GM19467 (cell line): ENCODE results near the gene SLC28A1.
"Not testable (repeated sequence)": the region's sequence is repeated elsewhere in the genome, so short reads cannot be mapped to it uniquely, and the experiment has no call there.

ENCODE experiments used
- ATAC-seq: cut with Tn5 transposase; IDR thresholded peaks from one replicate; pipeline ENCODE4 v1.9.1; 2021; ENCODE audit warnings: mild to moderate bottlenecking, moderate library complexity; ENCODE audit not compliant: unreplicated experiment

Gene SLC28A1

DNA sequence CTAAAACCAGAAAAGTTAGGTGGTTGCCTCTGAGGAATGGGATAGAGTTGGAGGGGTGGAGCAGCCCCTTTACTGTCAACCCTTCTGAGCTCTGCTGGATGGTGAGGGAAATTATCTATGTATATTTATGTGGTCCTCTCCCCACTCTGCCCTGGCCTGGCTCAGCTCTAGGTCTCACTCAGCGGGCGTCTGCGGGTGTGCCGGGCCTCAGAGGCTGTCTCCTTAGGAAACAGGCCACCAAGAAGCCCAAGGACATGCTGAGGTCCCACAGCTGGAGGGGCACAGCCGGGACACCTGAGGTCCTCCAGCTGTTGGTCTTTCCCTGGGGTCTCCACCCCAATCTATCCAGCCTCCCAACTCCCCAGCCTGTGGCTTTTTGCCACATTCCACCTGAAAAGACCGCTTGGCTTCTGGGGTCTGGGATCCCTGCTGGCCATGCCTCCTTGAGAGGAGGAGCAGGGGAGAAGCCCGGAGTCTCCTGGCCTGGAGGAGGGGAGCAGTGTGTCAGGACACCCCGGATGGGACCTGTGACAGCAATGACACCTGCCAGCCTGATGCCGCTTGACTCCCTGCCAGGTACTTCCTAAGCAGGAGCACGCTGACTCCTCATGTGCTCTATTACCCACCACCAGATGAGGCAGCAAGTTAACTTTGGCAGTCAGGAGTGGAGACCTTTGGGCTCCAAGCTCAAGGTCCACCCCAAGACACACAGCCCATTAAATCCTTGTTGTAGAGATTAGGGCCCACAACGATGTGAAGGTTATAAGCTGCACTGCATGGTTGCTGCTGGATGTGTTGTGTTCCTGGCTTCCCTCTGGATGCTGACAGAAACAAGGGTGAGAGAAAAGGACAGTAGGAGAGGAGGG is at the start of gene SLC28A1:
TSS of gene SLC28A1 (plus strand) at position 747 of the 866 bp plus-strand sequence. CDS start 3,099 bp downstream, outside the sequence.
- no peak for ATAC-seq

- no peak for ATAC-seq
Measured at GRCh38 chr15:84834969-84835368, 49.5 kb upstream of the SLC28A1 start.

- ATAC-seq, result no peak
Measured at GRCh38 chr15:84835661-84836337, 48.7 kb upstream of the SLC28A1 start.

- ATAC-seq, result no peak
Measured at GRCh38 chr15:84836844-84837243, 47.6 kb upstream of the SLC28A1 start.

DNA sequence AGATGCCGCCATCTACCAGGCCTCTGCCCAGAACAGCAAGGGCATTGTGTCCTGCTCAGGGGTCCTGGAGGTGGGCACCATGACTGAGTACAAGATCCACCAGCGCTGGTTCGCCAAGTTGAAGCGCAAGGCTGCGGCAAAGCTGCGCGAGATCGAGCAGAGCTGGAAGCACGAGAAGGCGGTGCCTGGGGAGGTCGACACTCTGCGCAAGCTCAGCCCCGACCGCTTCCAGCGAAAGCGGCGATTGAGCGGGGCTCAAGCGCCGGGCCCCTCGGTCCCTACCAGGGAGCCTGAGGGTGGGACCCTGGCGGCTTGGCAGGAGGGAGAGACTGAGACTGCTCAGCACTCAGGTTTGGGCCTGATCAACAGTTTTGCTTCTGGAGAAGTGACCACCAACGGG is 44.7 kb upstream of the SLC28A1 start:
- ATAC-seq, result no peak

DNA sequence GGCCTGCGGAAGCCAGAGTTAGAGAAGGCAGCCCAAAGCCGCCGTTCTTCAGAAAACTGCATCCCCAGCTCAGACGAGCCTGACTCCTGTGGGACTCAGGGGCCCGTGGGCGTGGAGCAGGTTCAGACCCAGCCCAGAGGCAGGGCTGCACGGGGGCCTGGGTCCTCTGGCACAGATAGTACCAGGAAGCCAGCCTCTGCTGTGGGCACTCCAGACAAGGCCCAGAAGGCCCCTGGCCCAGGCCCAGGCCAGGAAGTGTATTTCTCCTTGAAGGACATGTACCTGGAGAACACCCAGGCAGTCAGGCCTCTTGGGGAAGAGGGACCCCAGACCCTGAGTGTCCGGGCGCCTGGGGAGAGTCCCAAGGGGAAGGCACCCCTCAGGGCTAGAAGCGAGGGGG is 44.2 kb upstream of the SLC28A1 start:
- ATAC-seq, result no peak

DNA sequence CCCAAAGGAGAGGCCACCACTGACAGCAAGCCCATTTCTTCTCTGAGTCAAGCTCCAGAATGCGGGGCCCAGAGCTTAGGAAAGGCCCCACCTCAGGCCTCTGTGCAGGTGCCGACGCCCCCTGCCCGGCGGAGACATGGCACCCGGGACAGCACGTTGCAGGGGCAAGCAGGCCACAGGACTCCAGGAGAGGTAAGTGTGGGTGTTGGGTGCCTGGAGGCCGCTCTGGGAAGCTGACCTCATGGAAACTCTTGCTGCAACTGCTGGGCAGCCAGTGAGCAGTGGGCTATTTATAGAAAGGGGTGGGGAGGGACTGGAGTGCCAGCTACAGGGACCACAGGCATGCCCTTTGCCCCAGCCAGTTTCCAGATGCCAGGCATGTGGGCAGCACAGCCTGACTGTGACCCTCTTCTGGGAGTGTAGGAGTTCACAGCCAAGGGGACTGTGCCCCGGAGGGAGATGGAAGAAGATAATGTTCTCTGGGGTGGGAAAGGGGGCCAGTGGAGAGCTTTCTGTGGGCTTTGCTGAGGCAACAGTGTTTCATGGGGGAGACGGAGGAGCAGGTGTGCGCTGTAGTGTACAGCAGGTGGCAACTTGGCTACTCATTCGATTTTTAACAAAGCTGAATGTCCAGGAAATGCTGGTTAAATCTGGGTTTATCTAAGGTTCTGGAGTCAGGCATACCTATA is 43.6 kb upstream of the SLC28A1 start:
- ATAC-seq, result no peak

DNA sequence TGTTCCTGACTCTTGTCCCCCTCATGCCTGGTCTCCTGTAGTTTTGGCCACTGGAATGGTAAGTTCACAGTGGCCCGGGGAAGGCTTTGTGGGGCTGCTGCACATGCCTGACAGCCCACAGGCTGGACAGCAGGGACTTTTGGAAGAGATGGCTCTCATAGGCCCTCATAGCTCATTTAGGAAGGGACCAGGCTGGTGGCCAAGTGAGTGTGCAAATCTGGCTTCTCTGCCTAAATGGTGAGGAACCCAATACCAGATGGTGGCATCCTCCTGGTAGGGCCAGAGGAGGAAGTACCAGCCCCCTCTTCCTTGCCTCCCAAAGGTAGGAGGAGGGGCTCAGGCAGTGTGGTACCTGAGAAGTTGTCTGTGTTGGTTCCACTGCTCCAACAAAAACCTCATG is 41.7 kb upstream of the SLC28A1 start:
- no peak for ATAC-seq

- ATAC-seq, result no peak
Measured at GRCh38 chr15:84844964-84845363, 39.5 kb upstream of the SLC28A1 start.

DNA sequence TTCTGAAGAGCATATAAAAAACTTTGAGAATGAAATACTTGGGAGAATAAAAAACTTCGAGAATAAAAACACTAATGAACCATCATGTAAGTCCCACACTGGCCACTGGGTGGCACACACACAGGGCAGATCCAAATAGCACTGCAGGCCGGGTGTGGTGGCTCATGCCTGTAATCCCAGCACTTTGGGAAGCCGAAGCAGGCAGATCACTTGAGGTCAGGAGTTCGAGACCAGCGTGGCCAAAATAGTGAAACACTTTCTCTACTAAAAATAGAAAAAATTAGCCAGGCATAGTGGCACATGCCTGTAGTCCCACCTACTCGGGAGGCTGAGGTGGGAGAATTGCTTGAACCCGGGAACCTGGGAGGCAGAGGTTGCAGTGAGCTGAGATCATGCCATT is 38.8 kb upstream of the SLC28A1 start:
- ATAC-seq, result not testable (repeated sequence)

- ATAC-seq, result no peak
Measured at GRCh38 chr15:84846269-84846668, 38.2 kb upstream of the SLC28A1 start.

- no peak for ATAC-seq
Measured at GRCh38 chr15:84847382-84847781, 37.1 kb upstream of the SLC28A1 start.

DNA sequence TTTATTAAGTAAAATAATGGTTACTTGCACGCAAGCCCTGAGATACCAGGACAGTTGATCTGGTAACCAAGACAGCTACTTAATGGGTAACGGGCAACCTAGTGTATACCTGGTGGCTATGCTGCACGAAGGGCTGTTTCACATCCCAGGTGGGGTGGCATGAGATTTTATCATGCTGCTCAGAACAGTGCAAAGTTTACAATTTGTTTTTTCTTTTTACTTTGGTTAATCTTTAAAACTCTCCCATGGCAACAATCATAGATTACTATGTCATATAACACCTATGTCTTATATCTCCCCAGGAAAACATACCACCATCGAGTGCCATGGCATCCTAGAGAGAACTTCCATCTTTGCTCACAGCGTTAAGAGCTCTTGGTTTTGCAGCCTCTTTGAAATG is 32.2 kb upstream of the SLC28A1 start:
- ATAC-seq, result no peak

GRCh38 chr15:84855136-84855535 is 29.3 kb upstream of the SLC28A1 start:
- ATAC-seq, result no peak

DNA sequence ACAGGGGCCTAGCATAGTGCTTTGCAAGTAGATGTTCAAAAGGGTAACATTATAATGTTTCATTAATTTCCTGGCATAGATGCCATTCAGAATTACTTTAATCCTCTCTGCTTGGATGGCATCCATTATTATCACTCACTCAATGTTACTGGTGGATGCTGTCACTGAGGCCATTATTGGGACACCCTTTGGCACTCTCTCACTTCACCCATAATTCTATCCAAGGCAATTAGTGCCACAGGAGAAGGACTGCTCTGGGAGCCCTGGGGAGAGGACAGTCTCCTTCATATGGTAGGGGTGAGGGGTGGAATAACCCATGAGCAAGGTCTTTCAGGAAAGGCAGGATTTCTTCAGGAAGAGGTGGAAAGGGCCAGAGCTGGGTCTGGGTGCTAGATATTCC is 28.7 kb upstream of the SLC28A1 start:
- no peak for ATAC-seq

- ATAC-seq, result no peak
Measured at GRCh38 chr15:84856731-84857417, 27.6 kb upstream of the SLC28A1 start.

DNA sequence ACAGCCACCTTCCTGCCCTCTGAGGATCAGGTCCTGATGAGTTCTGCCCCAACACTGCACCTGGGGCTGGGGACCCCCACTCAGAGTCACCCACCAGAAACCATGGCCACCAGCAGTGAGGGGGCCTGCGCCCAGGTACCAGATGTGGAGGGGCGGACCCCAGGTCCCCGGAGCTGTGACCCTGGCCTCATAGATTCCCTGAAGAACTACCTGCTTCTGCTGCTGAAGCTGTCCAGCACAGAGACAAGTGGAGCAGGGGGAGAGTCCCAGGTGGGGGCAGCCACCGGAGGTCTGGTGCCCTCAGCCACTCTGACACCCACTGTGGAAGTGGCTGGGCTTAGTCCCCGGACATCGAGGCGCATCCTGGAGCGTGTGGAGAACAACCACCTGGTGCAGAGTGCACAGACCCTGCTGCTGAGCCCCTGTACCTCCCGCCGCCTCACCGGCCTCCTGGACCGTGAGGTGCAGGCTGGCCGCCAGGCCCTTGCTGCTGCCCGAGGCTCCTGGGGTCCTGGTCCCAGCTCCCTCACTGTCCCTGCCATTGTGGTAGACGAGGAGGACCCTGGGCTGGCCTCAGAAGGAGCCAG is 27.0 kb upstream of the SLC28A1 start:
- no peak for ATAC-seq

GRCh38 chr15:84858231-84858630 is 26.2 kb upstream of the SLC28A1 start:
- no peak for ATAC-seq

DNA sequence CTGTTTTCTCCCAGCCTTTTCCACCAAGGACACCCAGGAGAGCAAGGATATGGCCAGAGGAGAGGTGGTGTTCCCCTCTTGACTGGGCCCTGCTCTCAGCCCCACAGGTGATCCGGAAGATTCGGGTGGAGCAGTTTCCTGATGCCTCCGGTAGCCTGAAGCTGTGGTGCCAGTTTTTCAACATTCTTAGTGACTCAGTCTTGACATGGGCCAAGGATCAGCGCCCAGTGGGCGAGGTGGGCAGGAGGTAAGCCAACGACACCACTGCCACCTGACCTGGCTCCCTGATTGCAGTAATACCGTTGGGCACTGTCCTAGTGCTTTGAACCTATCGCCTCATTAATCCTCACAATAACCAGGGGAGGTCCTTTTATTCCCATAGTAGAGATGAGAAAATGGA is 25.3 kb upstream of the SLC28A1 start:
- no peak for ATAC-seq

DNA sequence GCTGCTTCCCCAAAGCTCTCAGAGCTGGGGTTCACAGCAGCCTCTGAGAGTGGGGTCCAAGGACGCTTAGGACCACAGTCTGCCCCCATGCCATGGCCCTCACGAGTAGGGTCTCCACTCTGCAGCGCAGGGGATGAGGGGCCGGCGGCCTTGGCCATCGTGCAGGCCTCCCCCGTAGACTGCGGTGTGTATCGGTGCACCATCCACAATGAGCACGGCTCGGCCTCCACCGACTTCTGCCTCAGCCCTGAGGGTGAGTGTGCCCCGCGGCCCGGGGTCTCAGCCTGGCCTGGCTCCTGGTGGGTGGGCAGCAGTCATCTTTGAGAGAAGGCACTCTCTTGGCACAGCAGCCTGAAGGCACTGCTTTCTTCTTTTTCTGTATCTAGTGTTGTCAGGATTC is 24.8 kb upstream of the SLC28A1 start:
- ATAC-seq, result no peak

- no peak for ATAC-seq
Measured at GRCh38 chr15:84861781-84862180, 22.7 kb upstream of the SLC28A1 start.
